Loucy (cell line): ENCODE measurements around the gene NFATC1.

ENCODE experiments used
- EZH2phosphoT487 ChIP-seq: fragments of 200-600 bp; IDR thresholded peaks from 2 replicates; pipeline ENCODE4 v1.6.1; 2018; ENCODE audit warnings: antibody characterized with exemption, mild to moderate bottlenecking, moderate library complexity, borderline replicate concordance
- TF ChIP-seq, protein P1 (sequence below): fragments of 200-600 bp; sonication (generic); conservative IDR thresholded peaks from 2 replicates; pipeline ENCODE4 v1.5.1; 2014; ENCODE audit warnings: mild to moderate bottlenecking, antibody characterized with exemption, low read length

DNA sequence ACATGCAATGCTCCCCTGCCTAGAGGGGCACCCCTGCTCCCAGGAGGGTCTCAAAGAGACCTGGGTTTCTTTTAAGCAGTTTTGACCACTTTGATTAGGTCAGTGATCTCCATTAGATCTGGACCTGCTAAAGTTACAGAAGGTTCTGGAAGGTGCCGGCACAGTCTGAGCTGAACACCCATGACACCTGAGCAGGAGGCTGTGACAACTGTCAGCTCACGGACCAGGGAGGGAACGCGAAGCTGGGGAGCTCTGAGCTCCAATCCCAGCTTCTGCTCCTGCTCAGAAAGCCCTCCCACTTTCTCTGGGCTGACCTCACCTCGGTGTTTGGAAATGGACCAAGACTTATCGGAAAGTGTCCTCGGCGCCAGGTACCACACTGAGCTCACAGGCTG is 113.8 kb downstream of the NFATC1 start:
- TF ChIP-seq, protein P1, sequence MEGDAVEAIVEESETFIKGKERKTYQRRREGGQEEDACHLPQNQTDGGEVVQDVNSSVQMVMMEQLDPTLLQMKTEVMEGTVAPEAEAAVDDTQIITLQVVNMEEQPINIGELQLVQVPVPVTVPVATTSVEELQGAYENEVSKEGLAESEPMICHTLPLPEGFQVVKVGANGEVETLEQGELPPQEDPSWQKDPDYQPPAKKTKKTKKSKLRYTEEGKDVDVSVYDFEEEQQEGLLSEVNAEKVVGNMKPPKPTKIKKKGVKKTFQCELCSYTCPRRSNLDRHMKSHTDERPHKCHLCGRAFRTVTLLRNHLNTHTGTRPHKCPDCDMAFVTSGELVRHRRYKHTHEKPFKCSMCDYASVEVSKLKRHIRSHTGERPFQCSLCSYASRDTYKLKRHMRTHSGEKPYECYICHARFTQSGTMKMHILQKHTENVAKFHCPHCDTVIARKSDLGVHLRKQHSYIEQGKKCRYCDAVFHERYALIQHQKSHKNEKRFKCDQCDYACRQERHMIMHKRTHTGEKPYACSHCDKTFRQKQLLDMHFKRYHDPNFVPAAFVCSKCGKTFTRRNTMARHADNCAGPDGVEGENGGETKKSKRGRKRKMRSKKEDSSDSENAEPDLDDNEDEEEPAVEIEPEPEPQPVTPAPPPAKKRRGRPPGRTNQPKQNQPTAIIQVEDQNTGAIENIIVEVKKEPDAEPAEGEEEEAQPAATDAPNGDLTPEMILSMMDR = no peak
- no peak for TF ChIP-seq EZH2phosphoT487
